HG02981 (cell line): ENCODE results near the gene ALG6.
"Not testable (repeated sequence)": the region's sequence is repeated elsewhere in the genome, so short reads cannot be mapped to it uniquely, and the experiment has no call there.

Source experiments
- ATAC-seq: cut with Tn5 transposase; IDR thresholded peaks from one replicate; pipeline ENCODE4 v1.9.1; 2021; ENCODE audit warnings: mild to moderate bottlenecking, moderate library complexity; ENCODE audit not compliant: unreplicated experiment

ALG6 gene

DNA sequence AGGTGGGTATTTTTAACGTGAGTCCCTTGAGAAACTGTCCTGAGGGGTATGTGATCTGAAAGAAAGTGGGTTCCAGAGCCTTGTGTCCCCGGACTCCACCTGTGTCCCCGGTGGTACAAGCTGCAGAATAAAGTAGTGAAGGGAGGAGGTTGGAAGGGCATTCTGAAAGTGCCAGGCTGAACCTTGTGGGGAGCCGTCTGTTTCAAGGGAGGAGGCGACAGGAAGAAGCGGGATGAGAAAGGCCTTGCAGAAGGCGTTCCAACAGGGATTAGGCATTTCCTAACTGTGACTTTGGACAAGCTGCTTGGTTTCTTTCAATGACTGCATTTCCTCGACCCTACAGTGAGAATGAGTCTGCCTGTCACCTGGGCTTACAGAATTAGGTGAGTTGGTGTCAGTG lies 39.3 kb upstream of the ALG6 start:
- no peak for ATAC-seq

DNA sequence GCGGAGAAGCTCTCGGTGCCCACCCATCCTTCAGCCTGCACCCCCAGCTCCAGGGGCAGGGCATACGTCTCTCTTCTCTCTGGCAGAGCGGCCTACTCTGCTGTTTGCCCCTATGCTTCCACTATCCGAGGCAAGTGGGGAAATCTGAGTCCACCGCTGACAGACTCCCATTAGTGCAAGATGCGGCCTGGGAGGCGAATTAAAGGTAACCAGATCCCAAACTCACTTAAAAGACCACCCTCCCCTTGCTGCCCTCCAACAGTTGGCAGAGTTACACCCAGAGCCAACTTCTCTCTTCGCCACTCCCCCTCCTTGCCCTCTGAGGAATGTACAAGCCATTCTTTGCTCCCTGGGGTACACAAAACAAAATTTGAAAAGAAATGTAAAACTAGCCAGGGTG lies 38.6 kb upstream of the ALG6 start:
- ATAC-seq = no peak

DNA sequence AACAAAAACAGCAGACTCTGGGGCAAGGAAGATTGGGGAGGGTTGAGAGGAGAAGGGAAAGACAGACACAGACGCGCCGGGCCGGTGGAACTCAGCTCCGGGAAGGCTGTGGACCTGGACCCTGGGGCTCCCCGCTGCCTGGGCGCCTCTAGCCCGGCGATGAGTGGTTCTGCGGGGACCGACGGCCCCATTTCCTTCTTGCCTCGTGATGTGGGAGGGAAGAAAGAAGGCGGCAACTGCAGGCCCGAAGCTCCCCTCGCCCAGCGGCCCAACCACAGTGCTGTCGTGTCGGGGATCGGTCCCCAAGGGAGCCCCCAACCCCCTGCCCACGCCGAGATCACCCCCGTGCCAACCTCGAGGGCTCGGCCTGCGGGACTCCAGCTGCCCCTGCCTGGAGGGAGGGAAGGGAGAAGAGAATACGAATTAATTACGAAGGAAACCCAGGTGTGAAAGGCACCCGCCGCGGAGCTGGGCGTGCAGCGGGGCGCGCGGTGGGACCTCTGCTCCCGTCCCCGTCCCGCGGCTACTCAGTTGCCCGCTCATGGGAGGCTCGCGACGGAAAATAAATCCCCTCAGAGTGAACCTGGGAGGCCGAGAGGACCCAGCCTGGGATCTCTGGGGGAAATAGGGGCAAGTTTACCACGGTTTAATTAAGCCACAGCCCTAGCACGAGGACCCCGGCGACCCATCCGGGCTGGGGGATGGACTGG lies 37.7 kb upstream of the ALG6 start:
- no peak for ATAC-seq

DNA sequence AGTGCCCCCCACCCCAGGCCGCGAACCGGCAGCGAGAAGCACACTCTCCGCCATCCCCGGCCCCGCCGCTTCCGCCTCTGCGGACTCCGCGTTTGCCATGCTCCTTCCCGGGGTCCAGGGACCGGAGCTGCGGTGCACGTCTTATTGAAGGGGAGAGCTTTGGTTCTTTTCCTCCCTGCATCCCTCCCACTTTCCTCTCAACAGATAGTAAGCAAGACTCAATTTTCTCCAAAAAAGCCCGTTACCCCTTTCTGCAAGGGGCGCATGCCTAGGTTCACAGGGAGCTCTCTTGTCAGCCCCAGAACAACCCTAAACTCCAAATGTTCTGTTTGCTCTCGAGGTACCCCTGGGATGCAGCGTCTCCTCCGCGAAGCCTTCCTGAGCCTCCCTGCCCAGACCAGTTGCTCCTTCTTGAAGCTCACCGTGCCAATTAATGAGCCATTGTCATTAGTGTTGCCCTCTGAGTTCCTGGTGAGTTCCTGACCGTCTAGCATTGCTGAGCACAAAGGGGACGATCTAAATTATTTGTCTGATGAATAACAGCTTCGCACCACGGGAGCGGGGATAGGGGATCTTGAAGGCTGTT lies 37.0 kb upstream of the ALG6 start:
- ATAC-seq = no peak

DNA sequence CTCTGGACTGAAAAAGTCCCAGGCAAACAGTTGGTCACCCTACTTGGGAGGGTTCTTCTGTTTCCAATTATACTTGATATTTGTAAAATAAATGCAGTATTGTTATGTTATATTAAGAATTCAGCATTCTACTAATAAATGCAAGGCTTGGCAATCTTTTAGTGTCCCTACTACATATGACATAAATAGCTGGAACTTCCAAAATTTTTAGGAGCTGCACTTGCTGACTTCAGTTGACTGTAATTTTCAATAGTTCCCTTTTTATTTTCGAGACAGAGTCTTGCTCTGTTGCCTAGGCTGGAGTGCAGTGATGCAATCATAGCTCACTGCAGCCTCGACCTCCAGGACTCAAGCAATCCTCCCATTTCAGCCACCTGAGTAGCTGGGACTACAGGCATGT lies 25.0 kb upstream of the ALG6 start:
- no peak for ATAC-seq

DNA sequence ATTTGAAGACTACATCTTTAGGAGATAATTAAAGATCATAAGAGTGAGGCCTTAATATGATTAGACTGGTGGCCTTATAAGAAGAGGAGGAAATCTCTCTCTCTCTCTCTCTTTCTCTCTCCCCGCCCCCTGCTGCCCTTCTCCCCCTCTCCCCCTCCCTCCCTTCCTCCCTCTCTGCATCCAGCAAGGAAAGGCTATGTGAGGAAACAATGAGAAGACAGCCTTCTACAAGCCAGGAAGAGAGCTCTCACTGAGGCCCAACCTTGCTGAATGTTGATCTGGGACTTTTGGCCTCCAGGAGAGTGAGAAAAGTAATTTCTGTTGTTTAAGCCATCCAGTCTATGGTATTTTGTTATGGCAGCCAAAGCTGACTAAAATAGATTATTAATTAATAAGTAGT lies 23.5 kb upstream of the ALG6 start:
- no peak for ATAC-seq

DNA sequence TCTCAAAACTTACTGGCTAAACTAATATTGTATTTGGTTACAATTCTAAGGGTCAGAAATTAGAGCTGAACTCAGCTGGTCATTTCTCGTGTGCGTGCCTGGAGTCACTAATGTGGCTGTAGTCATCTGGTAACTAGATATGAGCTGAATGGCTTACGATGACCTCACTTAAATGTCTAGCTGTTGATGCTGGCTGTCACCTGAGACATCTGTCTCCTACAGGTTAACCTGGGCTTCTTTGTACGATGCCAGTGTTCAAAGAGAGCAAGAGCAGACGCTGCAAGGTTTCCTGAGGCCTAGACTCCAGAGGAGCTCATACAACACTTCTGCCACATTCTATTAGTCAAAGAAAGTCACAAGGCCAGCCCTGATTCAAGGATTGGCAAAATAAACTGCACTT lies 17.1 kb upstream of the ALG6 start:
- ATAC-seq = no peak

DNA sequence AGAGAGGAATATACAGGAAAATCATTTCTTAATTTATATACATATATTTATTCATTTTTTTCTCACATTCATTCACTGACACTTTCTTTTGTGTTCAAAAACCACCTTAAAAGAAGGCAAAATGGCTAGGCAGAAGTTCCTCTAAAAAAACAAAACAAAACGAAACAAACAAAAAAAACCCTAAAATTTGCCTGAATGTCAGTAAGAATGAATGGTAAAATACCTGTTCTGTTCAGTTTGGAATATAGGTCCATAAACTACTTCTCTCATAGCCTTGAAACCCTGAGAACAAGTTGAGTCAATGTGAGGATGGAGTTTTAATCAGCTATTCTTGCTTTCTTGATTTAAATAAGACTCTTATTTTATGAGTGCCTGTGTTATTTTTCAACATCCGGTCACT lies 14.7 kb upstream of the ALG6 start:
- ATAC-seq = no peak

DNA sequence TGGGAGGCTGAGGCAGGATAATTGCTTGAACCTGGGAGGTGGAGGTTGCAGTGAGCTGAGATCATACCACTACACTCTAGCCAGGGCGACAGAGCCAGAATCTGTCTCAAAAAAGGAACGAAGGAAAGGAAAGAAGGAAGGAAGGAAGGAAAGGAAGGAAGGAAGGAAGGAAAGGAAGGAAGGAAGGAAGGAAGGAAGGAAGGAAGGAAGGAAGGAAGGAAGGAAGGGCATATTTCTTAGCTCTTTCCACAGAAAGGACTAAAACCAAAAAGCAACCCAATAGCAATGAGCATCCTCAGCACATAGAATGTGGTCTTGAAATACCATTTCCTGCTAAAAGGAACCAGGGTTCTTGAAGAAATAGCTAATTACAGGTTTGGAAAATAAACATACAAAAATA lies 11.2 kb upstream of the ALG6 start:
- not testable (repeated sequence) for ATAC-seq

DNA sequence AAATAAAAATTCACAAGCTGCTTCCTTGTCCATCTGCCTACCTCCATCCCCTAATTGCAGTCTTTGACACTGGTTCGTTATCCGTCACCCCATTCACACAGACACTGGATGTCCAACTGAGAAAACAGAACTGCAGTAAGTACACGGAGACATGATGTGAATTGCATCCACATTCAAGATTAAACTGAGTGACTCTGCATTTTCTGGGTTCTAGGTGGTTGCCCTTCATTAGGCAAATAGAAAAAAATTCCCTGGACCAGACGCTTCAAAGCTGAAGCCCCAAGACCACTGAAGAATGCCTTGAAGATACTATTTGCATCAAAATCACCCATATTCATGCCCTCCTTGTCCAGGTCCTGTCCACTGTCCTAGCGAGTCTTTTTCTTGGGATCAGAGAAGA lies 7.9 kb upstream of the ALG6 start:
- no peak for ATAC-seq

DNA sequence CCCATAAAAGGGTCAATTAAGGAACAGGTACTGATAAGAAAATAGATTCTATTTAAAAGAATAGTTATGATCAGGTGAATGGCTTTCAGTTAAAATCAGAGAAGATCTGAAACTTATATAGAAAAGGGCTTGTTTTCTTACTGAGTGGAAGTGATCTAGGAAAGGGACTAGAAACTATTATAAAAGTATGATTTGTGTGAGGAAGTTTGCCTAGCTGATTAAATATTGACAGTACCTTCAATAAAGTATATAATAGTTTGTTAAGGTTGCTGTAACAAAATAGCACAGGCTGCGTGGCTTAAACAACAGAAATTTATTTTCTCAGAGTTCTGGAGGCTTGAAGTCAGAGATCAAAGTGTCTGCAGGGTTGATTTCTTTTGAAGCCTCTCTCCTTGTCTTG lies 5.4 kb upstream of the ALG6 start:
- ATAC-seq = no peak

DNA sequence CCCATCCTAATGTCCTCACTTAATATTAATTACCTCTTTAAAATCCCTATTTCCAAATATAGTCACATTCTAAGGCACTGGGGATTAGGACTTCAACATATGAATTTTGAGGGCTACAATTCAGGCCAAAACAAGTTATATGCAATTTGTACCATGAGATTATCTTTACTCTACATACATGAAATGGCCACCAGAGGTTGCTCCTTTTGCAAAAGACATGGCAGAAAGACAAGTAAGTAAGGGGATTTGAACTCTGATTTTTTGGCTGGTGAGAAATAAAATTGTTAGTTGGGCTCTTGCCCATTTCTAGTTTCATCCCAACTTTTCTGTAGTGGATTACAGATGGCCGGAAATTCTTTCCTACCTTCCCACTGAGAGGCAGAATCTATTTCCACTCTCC lies 4.8 kb upstream of the ALG6 start:
- no peak for ATAC-seq

DNA sequence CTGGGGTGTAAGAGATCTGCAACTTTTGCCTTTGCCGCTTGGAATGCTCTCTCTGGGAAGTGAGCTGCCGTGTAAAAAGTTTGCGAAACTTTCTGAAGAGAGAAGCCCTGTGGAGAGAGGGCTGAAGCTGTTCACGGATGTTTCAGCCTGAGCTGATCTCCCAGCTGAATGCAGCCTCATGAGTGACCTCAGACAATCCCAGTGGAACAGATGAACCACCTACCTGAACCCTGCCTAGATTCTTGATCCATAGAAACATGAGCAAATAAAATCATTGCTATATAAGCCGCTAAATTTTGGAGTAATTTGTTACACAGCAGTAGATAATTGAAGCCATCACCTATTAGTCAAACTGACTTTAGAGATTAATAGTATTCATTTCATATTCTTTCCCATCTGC lies 4.4 kb upstream of the ALG6 start:
- no peak for ATAC-seq

DNA sequence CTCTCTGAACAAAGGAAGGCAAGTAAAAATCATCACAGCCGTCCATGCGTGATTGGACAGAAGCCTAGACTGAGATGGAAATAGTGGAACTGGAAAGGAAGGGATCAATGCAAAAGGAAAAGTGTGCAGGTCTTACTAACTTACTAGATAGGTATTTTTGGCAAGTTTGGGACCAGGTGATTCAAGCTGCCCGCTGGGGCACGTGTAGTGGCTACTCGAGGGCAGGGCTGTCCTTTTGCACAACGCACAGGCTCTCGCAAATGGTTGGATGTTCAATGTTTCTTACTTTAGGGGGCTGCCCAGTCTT lies 566 bp upstream of the ALG6 start:
- no peak for ATAC-seq

DNA sequence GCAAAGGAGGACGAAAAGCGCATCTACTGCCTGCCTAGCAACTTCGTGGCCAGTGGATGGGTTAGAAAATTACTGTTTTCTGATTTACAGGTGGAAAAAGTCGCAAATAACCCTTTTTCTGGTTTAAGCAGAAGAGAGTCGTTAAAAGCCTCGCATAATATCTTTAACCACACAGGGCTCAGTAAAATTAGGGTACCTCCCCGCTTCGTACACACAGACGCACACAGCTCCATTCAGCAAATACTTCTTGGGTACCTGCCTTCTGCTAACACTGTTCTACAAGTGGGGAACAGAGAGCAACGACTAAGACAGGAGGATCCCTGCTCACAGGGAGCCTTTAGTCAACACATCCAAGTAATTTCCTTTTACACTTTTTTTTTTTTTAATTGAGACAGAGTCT lies 704 bp downstream of the ALG6 start:
- peak; percentile 3 for ATAC-seq

DNA sequence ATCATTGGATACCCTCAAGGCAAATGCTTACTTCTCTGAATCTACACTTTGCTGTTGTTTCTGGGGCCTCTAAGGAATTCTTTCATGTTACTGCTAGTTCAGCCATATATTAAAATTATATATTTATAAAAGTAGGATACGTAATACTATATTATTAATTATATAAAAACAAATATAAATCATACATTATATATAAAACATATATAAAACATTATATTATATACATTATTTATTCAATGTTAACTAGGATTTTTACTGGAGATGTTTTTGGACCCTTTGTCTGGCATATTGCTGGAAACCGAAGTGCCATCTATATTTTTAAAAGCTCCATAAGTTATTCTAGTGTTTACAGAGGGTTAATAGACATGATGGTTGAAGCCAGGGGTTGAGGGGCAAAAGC lies 12.2 kb downstream of the ALG6 start:
- no peak for ATAC-seq

DNA sequence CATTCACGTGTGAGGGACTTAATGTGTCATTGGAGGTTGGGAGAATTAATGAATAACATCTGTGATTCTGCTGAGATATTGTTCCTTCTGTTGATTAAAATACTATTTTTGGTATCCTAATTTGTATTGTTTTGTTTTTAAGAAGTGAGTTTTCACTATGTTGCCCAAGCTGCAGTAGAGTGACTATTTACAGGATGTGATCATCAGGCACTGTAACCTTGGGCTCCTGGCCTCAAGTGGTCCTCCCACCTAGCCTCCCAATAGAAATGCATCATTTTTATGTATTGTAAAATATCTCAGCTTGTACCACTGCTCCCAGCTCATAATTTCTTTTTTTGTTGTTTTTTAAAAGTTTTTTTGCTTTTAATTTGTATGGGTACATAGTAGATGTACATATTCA lies 14.3 kb downstream of the ALG6 start:
- no peak for ATAC-seq

DNA sequence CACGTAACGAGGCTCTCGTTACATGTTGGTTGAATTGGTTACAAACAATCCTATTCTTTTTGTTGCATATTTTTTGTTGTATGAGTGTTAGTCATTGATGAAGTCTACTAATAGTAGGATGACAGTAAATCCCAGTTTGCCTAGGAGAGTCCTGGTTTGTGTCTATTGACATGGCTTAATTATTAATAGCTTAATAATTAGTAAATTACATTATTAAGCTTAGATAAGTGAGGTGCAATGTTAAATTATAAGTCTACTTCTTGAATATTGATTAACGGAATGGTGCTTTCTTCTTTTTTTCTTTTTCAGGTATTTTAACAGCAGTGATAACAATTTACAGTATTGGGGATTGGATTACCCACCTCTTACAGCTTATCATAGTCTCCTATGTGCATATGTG lies 34.5 kb downstream of the ALG6 start:
- ATAC-seq = no peak

DNA sequence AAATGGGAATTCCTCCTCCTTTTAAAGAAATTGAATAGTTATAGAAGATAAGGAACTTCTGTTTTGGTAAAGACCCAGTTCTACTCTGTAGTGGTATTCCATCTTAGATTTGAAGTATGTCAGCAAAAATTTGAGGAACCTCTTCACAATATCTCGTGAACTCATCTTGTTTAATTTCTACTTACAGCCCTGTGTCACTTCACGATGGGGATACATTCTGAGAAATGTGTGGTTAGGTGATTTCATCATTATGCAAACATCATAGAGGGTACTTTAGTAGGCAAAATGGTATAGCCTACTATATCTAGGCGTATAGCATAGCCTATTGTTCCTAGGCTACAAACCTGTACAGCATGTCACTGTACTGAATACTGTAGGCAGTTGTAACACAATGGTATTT lies 36.0 kb downstream of the ALG6 start:
- no peak for ATAC-seq

DNA sequence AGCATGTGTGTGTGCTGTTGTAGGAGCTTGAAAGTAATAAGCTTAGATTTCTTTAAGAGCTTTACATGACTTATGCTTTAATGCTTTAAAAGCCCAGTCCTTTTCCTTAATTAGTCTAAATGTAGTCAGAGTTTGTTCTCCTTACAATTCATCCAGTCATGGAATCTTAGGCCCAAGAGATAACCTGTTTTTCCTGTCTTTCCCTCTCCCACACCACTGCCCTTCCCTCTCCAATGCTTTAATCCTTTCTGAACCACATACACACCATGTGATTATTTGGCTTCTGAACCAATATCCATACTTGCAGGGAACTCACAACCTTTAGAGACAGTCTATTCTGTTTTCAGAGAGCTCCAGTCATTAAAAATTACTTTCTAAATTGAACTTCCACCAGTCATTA lies 37.6 kb downstream of the ALG6 start:
- ATAC-seq = no peak

DNA sequence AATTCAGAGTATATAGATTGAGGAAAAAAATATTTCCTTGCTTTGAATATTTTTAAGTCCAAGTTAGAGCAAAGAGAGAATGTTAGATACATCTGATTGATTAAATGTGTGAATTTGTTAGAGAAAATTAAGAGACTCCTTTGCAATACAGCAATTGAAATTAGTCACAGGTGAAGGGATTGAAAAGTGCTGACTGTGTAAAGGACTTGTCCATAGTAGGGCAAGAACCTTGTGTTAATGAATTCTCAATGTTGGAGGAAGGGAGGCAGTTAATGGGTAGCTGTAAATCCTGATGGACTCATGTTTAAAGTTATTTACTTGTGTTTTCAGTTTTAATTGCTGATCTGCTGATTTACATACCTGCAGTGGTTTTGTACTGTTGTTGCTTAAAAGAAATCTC lies 38.6 kb downstream of the ALG6 start:
- no peak for ATAC-seq

DNA sequence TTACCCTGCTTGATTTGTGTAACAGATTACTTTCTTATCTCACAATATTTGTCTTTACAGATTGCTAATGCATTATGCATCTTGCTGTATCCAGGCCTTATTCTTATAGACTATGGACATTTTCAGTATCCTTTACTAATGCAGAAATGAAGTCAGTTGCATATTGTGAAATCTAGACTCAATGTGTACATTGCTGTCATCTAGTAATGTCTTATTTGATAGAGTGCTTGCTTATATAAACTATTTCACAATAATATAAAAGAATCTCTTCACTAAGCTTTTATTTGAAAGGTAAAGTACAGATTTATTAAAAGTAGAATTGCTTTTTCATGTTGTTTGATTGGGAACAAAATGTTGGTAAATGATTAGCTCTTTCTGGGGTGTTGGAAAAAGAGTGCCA lies 39.6 kb downstream of the ALG6 start:
- no peak for ATAC-seq

DNA sequence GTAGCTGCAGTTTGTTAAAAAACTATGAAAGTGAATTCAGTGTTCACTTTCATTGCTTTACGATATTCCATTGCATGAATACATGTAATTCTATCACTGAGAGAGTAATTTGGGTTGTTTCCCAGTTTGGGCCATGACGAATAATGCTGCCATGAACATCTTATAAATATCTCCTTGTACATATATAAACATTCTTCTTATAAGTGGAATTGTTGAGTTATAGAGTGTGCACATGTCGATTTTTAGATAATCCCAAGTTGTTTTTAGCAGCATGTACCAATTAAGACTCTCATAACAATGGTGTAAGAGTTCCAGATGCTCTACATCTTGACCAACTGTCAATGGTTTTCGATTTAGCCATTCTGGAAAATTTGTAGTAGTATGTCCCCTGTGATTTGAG lies 40.9 kb downstream of the ALG6 start:
- ATAC-seq = no peak
